Cerebellar nuclear complex (tissue), 1 donor: ENCODE measurements around the gene RSL1D1.
"Not testable (repeated sequence)": the region's sequence is repeated elsewhere in the genome, so short reads cannot be mapped to it uniquely, and the experiment has no call there.

Experiments used
- DNase-seq, 2 experiments: peaks; one replicate each; lab custom pipeline; 2025; lab: John Stamatoyannopoulos, UW

The RSL1D1 gene

GRCh38 chr16:11843861-11844260 is 7.5 kb downstream of the RSL1D1 start:
- DNase-seq, result peak in 1 of 2 experiments; percentile 26

DNA sequence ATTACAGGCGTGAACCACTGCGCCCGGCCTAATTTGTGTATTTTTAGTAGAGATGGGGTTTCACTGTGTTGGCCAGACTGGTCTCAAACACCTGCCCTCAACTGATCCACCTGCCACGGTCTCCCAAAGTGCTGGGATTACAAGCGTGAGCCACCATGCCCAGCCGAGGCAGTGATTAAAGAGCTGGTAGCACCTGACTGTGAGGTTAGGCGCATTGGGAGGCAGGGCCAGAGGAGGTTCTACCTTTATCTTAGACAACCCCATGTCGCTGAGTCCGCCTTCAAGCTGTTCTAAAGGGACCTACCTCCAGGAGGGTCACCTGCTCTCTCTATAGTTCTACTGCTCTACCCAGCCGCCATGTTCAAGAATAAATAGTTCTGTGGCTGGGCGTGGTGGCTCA is 8.1 kb downstream of the RSL1D1 start:
- no peak for DNase-seq

DNA sequence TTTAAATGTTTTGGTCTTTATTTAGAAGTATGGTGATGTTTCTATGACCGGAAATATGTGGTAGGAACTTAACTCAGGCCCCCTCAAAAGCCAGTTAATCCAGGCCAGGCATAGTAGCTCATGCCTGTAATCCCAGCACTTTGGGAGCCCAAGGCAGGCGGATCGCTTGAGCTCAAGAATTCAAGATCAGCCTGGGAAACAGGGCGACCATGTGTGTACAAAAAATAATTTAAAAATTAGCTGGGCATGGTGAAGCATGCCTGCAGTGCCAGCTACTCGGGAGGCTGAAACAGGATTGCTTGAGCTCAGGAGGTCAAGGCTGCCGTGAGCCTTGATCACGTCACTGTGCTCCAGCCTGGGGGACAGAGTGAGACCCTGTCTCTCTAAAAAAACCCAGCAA is 10.3 kb downstream of the RSL1D1 start:
- no peak for DNase-seq

GRCh38 chr16:11836650-11837244 is 14.6 kb downstream of the RSL1D1 start:
- no peak for DNase-seq

DNA sequence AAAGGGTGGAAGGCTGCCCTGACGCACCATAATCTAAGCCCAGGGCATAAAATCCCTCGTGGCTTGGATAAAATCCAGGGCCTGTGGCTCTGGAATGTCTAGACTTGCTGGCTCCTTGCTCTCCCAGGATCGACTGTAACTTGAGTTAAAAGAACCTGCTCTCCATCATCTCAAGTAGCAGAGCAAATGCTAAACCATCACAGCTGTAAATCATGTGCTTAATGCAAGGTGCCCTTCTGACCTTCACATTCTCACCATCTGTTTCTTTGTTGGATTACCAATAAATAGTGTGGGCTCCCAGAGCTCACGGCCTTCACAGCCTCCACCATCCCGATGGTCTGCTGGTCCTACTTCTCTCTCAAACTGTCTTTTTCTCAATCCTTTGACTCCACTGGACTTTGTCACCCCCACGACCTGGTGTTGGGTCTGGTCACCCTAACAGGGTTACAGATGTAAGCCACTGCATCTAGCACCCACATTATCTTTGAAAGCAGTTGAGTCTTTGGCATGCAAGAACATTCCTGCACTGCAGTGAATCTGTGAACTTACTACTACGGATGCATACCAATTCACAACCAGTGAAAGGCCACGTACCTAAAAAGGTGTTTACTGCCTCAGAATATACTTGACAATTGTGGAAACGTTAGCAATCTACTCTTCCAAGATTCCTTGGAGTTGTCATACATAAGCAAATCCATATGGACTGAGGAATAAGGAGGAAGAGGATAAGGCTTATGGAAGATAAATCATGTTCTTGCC is 15.3 kb downstream of the RSL1D1 start:
- no peak for DNase-seq

- no peak for DNase-seq
These were observed 16.0 kb downstream of the RSL1D1 start for GRCh38 chr16:11835309-11835708.

- DNase-seq, result no peak
These were observed 17.2 kb downstream of the RSL1D1 start for GRCh38 chr16:11833951-11834695.

GRCh38 chr16:11828696-11829095 is 22.6 kb downstream of the RSL1D1 start:
- no peak for DNase-seq

GRCh38 chr16:11825520-11826165 is 25.7 kb downstream of the RSL1D1 start:
- not testable (repeated sequence) for DNase-seq

DNA sequence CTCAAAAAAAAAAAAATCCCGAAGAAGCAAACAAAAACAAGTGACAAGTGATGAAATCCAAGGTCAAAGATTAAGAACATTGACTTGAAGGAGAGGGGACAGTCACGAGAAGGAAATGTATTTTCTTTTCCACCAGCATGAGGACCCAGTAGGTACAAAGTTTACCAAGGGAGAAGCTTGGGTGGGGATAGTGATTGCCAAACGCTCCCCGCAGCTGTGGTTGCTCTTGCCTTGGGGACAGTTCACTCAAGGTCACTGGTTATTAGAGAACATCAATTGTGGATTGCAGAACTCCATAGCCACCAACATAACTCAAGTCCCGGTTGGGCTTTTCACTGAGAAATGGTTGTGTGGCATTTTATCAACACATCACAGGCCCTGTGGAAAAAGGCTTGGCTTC is 27.0 kb downstream of the RSL1D1 start:
- no peak for DNase-seq

DNA sequence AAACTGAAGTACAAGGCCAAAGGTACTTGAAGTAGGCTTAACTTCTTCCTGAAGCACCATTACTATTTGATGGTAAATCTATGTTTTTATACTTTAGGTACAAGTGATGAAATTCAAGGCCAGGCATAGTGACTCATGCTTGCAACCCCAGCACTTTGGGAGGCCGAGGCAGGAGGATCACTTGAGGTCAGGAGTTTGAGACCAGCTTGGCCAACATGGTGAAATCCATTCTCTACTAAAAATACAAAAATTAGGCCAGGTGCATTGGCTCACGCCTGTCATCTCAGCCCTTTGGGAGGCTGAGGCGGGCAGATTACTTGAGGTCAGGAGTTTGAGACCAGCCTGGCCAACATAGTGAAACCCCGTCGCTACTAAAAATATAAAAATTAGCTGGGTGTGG is 27.7 kb downstream of the RSL1D1 start:
- DNase-seq, result not testable (repeated sequence)

DNA sequence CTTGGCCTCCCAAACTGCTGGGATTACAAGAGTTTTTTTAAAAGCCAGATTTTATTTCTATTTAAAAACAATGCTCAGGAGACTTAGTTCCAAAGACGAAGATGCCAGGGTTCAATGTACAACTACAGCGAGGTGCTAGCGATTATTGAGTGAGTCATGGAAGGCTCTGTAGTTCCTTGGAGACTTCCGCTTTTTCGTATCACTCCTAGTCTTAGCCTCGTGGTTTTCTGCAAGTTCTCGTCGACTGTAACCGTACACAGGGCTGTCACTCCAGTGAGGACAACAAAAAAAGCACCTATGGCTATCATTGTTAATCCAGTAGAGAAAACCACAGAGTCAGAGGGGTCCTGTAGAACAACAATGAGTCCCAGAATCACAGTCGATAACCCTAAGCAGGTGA is 31.5 kb downstream of the RSL1D1 start:
- no peak for DNase-seq

DNA sequence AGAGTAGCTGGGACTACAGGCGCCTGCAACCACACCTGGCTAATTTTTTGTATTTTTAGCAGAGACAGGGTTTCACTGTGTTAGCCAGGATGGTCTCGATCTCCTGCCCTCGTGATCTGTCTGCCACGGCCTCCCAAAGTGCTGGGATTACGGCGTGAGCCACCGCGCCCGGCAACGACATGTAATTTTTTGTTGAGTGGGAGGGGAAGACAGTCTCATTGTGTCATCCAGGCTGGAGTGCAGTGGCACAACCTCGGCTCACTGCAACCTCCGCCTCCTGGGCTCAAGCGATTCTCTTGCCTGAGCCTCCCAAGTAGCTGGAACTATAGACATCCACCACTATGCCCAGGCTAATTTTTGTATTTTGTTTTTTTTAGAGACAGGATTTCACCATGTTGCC is 32.4 kb downstream of the RSL1D1 start:
- not testable (repeated sequence) for DNase-seq

DNA sequence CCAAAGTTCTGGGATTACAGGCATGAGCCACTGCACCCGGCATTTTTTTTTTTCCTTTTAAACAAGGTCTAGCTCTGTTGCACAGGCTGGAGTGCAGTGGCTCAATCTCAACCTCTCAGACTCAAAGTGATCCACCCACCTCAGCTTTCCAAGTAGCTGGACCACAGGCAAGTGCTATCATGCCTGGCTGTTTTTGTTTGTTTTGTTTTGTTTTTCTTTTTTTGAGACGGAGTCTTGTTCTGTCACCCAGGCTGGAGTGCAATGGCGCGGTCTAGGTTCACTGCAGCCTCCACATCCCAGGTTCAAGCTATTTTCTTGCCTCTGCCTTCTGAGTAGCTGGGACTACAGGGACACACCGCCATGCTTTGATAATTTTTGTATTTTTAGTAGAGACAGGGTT is 35.2 kb downstream of the RSL1D1 start:
- DNase-seq, result no peak

GRCh38 chr16:11814800-11815199 is 36.5 kb downstream of the RSL1D1 start:
- not testable (repeated sequence) for DNase-seq

GRCh38 chr16:11806721-11807120 is 44.6 kb downstream of the RSL1D1 start:
- DNase-seq, result no peak

GRCh38 chr16:11805556-11805955 is 45.8 kb downstream of the RSL1D1 start:
- no peak for DNase-seq

DNA sequence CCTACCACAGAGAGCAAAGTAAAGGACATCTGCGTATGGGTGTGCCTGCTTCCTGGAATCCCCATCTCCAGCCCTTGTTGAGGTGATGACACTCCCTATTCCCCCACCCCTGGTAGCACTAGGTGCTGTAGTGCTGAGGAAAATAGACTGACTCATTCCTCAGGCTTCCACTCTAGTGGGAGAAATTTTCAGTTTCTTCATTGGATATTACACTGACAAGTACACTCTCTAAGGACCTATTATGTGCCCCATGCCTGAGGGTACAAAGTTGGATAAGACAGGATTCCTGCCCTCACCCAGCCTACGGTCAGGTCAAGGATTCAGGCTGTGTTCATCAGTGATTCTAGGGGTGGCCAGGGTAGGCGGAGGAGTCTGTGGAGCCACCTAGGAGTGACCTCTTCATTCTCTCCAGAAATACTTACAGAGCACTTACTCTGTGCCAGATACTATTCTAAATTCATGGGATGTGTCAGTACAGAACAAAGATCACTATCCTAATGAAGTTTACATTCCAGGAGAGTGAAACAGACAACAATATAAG is 49.8 kb downstream of the RSL1D1 start:
- no peak for DNase-seq

- DNase-seq, result no peak
These were observed 51.0 kb downstream of the RSL1D1 start for GRCh38 chr16:11800382-11800718.

GRCh38 chr16:11799509-11800381 is 51.6 kb downstream of the RSL1D1 start:
- no peak for DNase-seq

DNA sequence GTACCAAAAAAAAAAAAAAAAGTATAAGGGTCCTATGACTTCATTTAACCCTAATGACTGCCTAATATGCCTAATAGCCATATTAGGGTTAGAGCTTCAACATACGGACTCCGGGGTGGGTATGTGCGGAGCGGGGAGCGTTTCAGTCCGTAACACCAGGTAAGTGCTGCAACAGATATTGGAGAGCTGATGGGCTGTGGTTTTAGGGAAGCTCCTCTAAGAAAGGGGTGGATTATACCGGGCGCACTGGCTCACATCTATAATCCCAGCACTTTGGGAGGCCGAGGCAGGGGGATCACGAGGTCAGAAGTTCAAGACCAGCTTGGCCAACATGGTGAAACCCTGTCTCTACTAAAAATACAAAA is 52.3 kb downstream of the RSL1D1 start:
- no peak for DNase-seq

- DNase-seq, result no peak
These were observed 53.4 kb downstream of the RSL1D1 start for GRCh38 chr16:11797957-11798299.
